Tibial nerve (tissue), 4 donors: Measurements from ENCODE around the gene KCNJ6.

Experiments
- CTCF ChIP-seq, 5 experiments: fragments of 200-600 bp in 3 of 5; fragments of 450-650 bp in 2 of 5; sonication (generic) in 3 of 5; IDR thresholded peaks; one replicate each; pipeline ENCODE4 v1.5.1; 2016 to 2019; ENCODE audit warnings: antibody characterized with exemption in 5 of 5, mild to moderate bottlenecking in 3 of 5, moderate library complexity in 2 of 5
- EP300 ChIP-seq, 2 donors: sonication (generic); formaldehyde crosslinking; IDR thresholded peaks; one replicate each; pipeline ENCODE4 v1.6.1; 2017; ENCODE audit warnings: antibody characterized with exemption in 2 of 2, mild to moderate bottlenecking in 1 of 2
- POLR2A ChIP-seq, 2 donors: fragments of 450-650 bp; IDR thresholded peaks; one replicate each; pipeline ENCODE4 v1.6.1; 2017; ENCODE audit warnings: antibody characterized with exemption in 2 of 2, mild to moderate bottlenecking in 2 of 2, moderate library complexity in 2 of 2

- TF ChIP-seq CTCF (IDR thresholded peaks at IDR 0.05) (no peak), POLR2A (IDR thresholded peaks at IDR 0.05) (no peak), EP300 (IDR thresholded peaks at IDR 0.05) (no peak)
Observed at GRCh38 chr21:37763298-37763697, 153.0 kb downstream of the KCNJ6 start.
